HG03060 (cell line): Measurements from ENCODE around the gene PPP1R2C.

Experiments
- ATAC-seq: cut with Tn5 transposase; IDR thresholded peaks from one replicate; pipeline ENCODE4 v1.9.1; 2021; ENCODE audit warnings: low read depth, moderate number of reproducible peaks; ENCODE audit not compliant: unreplicated experiment

PPP1R2C gene

DNA sequence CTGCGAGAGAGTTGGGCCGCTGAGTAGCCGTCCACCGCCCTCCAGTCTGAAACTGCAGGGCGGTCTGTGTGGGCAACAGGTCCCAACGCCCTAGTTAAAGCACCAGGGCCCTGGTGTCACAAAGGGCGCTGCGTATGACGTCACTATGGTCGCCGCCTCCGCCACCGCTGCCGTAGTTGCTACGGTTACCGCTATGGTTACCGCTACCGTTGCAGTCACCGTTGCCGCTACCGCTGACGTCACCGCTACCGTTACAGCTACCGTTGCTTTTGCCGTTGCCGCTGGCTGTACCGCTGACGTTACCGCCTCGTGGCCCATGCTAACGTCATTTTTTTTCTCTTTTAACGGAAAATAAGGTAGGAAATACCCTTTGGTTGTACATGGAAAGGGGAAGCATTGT is at the start of gene PPP1R2C:
TSS of gene PPP1R2C (minus strand) at position 68 of the 400 bp plus-strand sequence. CDS start 84 bp downstream, outside the sequence.
- no peak for ATAC-seq

DNA sequence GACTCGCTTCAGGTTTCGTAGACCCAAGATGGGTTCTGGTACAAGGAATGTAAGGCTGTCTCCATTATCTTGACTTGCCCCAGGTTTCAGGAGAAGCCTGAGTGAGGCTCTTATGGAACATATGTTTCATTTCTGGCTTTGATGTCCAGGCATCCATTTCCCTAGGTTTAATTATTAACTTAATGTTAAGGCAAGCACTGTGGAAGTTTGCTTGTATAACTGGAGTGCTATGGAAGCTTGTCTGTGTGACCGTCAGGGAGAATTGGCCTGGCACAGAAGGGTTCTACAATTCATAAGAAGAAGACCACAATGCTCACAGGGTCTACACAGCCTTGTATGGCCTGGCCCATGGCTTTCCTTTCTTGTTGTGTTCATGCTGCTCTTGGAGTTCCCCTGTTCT is 47.2 kb upstream of the PPP1R2C start:
- no peak for ATAC-seq

DNA sequence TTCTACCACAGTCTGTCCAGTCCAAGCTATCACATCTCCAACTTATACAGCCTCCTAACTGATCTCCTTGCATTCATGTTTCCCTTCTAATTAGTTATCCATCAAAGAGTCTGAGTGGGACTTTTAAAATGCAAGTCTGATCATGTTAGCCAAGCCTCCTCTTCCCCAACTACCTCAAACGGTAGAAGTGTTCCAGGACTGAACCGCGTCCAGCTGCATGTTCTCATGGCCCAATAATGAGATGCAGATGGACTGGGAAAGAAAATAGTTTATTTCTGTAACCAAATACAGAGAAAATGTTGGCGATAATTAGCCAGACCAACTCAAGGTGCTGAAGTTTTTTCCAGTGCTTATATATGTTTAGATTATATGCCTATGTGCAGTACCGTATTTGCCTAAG is 46.6 kb upstream of the PPP1R2C start:
- no peak for ATAC-seq

DNA sequence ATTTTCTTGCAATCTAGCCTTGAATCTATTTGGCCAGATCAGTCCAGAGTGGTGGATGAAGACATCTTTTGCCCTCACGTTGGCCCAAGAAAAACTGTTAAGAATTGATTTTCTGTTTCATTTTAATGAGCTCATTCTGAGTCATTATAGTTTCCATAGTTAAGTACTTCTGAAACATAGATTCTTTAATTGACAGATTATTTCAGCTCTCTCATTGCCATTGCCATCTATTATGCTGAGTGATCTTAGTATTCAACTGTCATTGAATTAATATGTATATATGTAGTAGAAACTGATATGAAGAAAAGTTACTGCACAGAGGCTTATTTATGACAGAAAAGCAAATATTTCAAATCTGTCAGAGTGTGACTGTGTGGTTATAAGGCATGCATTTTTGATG is 45.5 kb upstream of the PPP1R2C start:
- no peak for ATAC-seq

DNA sequence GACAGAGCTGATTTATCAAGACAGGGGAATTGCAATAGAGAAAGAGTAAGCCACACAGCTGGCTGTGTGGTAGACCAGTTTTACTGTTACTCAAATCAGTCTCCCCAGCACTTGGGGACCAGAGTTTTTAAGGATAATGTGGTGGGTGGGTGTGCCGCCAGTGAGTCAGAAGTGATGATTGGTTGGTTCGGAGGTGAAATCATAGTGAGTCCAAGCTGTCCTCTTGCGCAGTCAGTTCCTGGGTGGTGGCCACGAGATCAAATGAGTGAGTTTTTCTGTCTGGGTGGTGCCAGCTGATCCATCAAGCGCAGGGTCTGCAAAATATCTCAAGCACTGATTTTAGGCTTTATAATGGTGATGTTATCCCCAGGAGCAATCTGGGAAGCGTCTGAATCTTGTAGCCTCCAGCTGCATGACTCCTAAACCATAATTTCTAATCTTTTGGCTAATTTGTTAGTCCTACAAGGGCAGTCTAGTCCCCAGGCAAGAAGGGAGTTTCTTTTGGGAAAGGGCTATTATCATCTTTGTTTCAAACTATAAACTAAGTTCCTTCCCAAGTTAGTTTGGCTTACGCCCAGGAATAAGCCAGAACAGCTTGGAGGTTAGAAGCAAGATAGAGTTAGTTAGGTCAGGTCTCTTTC is 44.0 kb upstream of the PPP1R2C start:
- no peak for ATAC-seq

DNA sequence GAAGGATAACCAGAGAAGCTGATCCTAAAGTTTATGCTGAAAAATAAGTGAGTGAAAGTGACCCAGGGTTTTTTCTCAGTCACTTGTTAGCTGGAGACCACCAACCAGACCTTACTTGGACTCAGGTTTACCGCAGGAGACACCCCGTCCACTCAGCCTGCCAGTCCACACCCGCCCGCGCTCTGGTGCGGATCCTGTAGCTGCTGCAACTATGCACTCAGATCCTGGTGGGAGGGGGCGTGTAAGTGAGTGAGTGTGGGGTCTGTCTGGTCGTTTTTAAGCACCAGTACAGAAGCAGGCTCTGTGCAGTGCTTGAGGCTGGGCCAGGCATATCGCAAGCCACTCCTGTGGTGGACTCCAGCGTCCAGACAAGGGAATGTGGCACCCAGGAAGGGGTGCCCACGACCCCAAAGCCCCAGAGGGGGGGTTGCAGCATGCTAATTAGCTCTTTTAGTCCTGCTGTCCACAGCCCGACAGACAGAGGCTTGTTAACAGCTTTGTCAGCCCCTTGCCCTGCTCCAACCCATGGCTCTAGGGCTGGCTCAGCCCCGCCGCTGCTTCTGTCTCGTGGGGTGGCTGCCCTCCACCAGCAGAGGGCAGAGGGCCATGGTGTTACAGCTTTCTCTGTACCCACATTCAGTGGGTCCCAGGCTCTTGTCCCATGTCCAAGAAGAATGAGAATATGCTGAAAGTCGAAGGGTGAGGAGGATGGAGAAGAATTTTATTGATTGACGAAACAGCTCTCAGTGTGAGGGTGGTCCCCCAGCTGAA is 40.4 kb upstream of the PPP1R2C start:
- ATAC-seq, result no peak

DNA sequence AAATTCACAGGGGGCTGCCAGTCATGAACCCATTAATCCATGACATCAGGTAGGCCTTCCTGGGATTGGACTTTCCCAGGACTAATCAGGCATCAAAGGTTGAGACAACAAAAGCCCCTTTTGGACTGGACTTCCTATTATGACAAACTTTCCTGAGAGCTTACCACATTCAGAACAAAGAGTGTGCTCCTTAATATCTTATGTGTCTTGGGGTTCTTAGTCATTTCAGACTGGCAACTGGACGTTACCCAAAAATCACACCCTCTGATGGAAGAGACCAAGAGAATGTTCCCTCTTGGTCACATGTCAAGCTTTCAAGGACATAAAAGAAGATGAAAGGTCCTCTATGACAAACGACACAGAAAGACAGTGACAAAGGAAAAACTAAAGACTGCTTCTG is 31.6 kb upstream of the PPP1R2C start:
- ATAC-seq, result no peak

DNA sequence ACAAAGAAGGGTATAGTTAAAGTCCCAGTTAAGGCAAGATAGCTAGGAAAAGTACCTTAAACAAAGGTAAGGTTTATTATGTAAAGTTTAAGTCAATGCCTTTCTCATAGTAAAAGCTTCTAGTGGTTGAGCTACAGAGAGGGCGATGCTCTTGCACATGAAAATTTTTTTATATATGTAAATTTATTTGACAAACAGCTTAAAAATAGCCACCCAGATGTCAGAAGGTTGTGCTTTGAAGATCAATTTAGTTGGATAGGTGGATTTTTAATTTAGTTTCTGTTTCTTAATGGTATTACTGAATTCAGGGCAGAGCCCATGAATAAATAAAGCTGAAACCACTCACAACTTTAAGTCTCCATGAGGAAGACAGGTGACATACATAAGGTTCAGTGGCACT is 29.4 kb upstream of the PPP1R2C start:
- ATAC-seq, result no peak

DNA sequence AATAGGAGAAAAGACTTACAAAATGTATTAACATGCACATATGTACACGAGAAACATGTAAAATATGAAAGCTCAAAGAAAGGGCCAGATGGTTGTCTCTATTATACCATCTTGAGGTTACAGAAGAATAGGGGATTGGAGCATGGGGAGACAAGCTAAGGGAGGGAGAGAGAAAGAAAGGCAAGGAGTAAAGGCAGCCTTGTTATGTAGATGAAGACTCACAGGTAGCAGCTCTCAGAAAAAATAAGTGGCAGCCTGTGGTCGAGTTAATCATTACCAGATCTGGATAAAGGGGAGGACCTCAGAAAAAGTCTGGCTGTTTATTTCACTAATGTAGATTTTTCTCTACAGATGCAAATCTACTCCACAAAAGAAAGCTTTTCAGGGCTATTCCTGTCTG is 26.6 kb upstream of the PPP1R2C start:
- ATAC-seq, result no peak

DNA sequence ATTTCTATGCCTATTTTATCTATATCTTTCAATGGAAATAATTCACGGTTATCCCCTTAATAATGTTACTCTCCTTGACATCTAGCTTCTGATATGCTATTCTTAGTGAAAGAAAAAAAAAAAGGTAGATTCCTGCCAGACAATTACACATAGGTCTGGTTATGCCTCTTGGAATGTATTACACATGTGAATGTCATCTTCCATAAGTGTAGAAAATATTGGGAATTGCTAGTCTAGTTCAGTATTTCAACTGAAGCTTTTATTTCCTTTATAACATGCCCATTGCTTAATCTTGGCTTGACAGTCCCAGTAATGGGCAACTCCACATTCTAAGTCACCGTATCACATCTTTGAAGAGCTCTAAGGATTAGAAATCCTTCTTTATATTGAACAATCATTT is 25.4 kb upstream of the PPP1R2C start:
- ATAC-seq, result no peak

DNA sequence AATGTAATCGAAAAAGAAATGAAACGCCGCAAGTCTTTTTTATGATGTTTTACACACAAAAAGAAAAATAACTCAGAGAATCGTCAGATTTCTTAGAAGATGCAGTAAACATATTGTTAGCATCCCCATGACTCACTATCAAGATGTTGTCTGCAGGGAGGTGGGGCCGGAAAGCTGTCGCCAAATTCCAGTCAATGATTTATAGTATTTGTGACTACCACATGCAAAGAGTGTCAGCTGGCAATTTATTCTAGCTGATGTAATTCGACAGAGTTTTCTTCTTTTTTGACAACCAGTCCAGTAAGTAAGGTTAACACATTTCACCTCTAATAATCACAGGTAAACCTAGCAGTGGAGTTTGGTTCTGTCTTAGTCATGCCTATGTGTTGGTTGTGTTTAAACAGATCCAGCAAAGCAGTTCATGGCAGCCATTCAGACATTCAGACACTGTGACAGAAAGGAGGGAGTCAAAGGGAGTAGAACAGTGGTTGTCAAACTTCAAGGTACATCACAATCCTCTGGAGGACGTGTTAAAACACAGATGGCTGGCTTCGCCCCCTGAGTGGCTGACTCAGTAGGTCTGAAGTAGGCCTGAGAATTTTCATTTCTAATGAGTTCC is 19.8 kb upstream of the PPP1R2C start:
- no peak for ATAC-seq

DNA sequence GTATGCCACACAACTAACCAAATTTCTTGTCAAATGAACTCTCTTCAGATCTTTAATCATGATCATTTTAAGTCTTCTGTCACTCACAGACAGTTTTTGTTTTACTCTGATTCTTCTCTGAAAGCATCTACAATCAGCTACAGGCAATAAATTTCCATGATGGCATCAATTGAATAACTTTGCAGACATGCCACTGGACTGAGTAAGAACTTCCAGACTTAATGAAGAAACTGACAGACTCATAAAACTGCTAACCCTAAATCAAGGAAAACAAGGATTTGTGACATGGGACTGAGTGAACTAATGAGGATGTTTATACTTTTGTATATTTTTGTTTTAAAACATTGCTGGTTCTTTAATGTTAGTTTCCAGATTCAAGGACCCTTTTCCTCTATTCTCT is 5.5 kb upstream of the PPP1R2C start:
- no peak for ATAC-seq

DNA sequence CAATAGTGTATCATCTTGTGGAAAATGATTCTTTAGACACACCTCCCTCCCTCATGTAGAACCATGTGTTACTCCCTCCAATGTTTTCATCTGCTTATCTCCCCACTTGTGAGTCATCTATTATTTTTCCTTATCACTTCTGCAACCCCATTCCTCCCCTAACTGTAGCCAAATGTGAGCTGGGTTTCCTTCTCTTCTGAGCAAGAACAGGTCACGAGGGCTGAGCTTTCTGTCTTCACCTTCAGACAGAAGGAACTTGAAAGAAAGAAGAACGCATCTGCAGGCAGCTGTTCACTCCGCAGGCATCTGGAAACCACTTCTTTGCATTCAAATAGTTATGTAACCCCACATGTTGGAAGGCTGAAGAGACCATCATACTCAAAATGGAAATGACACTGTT is 1.8 kb downstream of the PPP1R2C start:
- no peak for ATAC-seq

DNA sequence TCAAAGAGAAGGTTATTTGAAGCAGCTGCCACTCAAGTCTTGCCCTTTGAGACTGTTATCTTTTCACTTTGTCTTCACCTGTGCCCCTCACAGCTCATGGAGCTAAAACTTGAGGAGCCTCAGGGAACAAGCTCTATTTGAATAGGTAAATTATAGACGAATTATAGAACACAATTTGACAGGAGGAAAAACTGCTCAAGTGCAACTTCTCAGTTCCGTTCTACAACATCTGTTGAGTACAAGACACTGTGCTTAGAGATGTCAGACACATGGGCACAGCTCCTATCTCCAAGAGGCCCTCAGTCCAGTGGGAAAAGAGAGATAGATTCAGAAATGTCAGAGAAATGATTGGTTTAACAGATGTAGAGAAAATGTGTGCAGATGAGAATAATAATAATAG is 5.1 kb downstream of the PPP1R2C start:
- no peak for ATAC-seq

DNA sequence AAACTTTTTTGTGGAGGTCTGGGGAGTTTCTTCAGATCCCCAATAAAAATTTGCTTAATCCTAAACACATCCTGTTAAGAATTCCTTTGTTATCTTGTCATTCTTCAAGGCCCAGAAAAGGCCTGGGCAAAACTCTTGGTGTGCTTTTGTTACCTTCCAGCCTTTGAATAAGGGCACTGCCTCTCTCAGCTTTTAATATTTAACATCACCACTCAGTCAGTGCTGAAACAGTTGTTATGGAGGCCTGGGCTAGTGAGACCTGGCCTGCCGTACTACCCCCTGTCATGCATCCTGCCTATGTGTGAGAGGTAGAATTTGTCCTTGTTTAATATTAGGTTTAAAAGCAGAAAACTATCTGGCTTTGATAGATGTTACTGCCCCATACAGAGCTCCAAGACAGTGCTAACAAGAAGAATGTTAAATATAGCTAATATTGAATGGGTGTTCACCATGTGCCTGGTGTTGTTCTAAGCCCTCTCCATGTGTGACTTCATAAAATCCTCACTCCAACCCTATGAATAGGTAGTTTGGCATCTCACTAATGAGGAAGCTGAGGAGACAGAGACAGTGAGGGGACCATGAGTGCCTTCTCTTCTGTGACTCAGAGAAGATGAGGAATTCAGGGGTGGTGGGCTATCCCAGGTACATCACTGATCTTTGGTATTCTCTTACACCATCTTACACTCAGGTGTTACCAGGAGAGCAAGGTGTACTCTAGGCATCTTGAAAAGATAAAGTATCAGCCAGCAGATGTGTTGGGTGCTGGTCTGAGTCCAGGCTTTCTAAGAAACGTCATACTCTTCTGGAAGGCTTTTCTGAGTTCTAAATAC is 6.2 kb downstream of the PPP1R2C start:
- ATAC-seq, result no peak

DNA sequence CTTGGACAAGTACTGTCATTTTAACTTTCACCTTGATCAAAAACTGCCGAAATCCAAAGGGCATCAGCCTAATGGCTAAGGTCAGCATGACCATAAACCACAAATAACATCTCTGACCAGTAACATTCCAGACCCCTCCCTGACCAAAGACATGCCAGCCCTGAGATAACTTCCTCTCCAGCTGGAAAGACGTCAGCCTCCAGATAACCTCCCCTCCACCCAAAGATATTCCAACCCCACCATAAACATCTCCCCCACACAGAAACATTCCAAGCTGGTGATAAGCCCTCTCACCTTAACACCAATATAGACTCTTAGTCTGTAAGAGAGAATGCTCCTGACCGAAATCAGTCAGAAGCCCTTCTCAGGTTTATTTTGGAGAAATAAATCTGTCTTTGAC is 7.4 kb downstream of the PPP1R2C start:
- ATAC-seq, result no peak

DNA sequence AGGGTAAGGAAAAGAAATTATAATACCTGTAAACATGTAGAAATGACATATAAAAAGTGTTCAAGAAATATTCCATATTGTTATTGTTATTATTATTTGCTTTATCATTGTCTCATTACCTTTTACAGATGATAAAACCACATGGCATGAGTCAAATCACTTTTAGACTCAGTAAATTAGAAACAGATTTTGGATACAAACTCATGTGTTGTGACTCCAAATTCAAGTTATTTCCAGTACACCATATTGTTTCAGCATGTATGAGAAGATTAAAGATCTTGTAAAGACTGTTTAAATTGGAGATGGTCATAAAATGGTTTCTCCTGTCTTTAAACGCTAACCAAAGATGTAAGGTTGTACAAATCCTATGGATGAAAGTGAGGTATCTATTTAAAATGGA is 18.1 kb downstream of the PPP1R2C start:
- no peak for ATAC-seq

DNA sequence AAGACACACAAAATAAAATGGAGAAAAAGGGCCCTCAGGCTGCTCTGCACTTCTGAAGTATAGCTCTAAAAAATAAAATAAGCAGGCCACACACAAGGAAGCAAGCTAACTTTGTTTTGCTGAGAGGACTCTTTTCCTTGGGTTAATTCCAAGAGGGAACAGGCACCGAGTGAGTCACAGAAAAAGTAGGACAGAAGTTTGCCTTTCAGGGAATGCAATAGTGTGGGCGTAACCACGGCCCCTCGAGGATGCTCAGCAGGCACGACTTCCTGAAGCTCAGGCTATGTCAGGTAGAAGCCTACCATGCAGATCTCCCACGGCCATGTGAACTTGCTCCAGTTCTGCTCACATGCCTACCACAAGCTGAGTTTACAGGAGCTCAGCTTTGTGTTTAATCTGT is 22.1 kb downstream of the PPP1R2C start:
- no peak for ATAC-seq

DNA sequence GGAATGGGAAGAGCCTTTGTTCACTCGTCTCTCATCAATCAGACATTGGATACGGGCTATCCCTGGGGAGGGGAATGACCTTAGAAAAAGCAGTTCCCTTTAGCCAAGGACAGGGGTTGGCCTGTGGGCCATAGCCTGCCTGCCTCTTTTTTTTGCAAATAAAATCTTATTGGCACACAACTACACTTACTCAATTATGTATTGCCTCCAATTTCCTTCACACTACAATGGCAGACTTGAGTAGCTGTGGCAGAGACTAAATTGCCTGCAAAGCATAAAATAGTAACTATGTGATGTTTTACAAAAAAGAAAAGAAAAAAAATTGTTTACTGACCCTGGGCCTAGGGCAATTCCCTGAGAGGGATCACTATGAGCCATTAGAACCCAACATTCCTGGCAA is 23.4 kb downstream of the PPP1R2C start:
- ATAC-seq, result no peak

DNA sequence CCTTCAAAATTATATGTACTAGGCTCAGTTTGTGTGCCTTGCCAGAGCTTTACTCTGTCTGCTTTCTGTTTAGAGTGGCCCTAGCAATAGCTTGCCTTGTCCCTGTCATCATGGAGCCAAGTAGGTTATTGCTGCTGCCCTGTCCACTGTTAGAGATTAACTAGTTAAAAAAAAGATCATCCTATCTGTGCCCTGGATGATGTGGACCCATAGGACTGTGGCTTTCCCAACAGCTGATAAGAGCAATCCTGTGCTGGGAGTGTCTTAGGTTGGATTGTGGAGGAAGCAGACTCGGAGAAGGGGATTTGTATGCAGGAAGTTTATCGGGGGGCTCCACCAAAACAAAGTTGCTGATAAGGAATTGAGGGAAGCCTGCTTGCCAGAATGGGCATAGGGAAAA is 23.8 kb downstream of the PPP1R2C start:
- no peak for ATAC-seq

DNA sequence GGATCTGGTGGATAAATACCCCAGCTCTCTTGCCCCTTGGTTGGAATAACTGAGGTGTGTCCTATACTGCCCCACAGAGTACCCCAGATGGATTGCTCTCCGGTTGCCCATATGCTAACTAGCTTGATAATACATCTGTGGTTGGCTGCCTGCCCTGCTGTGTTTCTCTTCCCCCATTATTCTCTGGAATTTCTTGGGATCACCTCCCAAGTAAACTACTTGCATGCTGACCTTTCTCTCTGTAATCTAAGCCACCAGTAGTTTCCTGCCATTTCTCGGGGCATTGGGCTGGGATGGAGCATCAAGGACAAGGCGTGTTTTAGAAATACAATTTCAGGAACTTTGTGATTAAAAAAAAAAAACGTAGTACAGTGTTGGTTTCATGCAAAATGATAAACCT is 25.2 kb downstream of the PPP1R2C start:
- ATAC-seq, result no peak
